Pons (tissue), 1 donor: ENCODE results near the gene STRN.
"Not testable (repeated sequence)": the region's sequence is repeated elsewhere in the genome, so short reads cannot be mapped to it uniquely, and the experiment has no call there.

Source experiments
- DNase-seq: peaks from one replicate; pipeline ENCODE4 v3.0.0-alpha.2; 2016; ENCODE audit warnings: low spot score

The STRN gene

GRCh38 chr2:36839976-36840617, 126.2 kb downstream of the STRN start:
- DNase-seq, result no peak

DNA sequence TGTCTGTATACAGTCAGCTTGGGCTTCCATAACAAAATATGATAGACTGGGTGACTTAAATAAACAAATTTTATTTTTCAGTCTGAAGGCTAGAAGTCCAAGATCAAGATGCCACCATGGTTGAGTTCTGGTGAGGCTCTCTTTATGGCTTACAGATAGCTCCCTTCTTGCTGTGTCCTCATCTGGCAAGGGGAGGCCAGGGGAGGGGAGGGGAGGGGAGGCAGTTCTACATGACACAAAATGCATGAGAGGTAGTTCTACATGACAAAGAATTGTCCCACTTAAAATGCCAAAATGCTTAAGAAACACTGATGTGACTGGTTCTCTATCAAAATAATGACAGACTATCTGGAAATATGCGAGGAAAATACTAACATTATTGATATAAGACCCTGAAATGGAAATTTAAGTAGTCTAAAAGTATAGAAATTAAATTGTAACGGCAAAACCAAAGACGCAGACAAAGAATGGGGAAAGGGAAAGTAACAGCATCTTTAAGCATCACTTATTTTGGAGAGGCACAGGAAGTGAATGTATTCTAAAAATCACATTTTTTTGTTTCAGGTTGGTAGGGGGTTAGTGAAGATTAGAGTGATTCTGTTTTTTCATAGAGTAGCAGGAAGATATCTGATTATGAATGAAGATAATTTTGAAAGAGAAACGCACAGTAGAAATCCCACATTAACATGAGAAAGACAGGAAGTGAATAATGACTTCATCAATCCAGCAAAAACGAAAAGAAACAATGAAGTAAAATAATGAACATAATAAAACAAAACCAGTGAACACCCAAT, 131.4 kb downstream of the STRN start:
- no peak for DNase-seq

DNA sequence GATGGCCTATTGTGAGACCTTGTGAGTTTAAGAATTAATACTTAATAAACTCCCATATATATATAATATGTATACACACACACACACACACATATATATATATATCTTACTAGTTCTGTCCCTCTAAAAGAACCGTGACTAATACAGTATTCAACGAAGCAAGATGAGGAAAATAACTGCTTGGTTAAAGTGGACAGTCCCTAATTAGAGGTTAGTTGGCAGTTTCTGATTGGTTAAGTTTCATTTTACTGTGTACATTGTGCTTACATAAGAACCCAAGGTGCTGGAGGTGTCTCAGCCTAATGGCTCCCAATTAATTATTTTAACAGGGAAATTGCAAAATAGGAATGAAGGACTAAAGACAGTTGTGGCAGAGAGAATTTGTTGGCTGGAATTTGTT, 132.1 kb downstream of the STRN start:
- no peak for DNase-seq

- DNase-seq, result no peak
Observed at GRCh38 chr2:36831185-36831584, 135.2 kb downstream of the STRN start.

- not testable (repeated sequence) for DNase-seq
Observed at GRCh38 chr2:36824683-36825082, 141.7 kb downstream of the STRN start.

DNA sequence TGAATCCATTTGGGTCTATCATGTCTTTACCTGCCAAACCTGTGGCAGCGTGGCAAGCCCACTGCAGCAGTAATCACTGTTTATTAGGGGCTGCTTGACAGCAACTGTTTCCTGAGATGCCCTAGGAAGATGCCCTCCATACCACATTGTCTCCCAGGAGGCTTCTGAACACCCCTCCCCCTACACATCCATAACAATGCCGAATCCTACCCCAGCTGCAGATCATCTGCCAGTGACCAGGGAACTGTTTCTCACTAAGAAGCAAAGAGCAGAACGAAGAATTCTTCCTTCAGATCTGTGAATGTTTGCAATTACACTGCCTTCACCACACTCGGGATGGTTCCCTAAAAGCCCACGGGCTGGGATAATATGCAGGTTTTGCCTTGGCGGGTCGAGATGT, 142.1 kb downstream of the STRN start:
- DNase-seq, result no peak

- no peak for DNase-seq
Observed at GRCh38 chr2:36823862-36824261, 142.5 kb downstream of the STRN start.

DNA sequence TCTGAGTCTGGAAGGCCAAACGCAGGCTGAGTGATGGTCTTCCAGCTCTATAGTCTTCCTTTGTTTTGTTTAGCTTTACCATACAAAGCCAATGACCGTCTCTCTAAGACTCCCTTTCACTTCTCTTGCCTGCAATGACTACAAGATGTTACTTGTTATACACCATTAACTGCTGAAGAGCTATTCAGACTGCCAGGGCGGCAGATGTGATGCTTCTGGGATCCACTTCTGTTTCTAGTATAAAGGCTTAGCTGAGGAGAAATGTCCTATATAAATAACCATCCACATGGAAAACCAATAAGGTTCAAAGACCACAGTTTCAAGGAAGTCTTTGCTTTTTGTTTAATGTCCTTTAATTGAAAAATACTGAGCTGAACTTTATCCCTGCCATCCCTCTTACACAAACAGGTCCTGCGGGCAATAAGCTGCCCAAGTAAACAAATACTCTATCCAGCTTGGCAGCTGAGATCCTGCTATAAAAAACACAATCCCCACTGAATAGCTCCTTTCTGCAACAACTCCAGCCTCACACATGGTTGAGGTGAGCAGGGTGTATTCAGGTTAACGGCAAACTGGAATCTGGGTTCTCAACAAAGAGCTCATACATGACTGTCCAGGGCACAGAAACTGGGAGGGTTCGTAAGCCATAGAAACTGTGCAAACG, 145.3 kb downstream of the STRN start:
- DNase-seq, result no peak

GRCh38 chr2:36819095-36819711, 147.1 kb downstream of the STRN start:
- no peak for DNase-seq

DNA sequence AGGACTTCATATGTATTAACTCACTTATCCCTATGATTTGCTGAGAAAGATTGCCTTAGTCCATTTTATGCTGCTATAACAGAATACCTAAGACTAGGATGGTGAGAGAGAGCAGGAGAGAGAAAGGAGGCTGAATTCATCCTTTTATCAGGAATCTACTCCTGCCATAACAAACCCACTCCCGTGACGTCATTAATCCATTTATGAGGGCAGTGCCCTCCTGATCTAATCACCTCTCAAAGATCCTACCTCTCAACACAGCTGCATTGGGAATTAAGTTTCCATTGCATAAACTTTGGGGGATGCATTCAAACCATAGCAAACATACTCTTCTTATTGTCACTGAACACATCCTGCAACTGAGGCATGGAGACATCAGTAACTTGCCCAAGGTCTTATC, 147.8 kb downstream of the STRN start:
- DNase-seq, result no peak

DNA sequence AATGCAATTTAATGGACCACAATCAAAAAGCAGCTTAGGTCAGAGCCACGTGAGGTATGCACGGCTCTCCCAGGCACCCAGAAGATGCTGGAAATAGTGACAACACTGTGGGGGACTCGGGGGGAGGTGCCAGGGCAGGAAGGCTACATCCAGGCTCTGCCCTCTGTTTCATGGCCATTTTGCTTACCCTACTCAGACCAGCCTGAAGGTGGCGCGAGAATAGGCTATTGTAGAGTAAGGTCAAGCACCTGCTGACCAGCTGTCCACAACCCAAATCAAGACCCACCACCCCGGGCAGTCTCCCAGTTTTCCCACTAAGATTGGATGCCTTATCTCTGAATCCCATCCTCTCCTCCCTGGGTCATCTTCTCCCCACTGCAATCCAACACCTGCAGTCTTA, 154.1 kb downstream of the STRN start:
- DNase-seq, result no peak

GRCh38 chr2:36811071-36811470, 155.3 kb downstream of the STRN start:
- DNase-seq, result no peak

GRCh38 chr2:36809069-36809445, 157.3 kb downstream of the STRN start:
- DNase-seq, result no peak

DNA sequence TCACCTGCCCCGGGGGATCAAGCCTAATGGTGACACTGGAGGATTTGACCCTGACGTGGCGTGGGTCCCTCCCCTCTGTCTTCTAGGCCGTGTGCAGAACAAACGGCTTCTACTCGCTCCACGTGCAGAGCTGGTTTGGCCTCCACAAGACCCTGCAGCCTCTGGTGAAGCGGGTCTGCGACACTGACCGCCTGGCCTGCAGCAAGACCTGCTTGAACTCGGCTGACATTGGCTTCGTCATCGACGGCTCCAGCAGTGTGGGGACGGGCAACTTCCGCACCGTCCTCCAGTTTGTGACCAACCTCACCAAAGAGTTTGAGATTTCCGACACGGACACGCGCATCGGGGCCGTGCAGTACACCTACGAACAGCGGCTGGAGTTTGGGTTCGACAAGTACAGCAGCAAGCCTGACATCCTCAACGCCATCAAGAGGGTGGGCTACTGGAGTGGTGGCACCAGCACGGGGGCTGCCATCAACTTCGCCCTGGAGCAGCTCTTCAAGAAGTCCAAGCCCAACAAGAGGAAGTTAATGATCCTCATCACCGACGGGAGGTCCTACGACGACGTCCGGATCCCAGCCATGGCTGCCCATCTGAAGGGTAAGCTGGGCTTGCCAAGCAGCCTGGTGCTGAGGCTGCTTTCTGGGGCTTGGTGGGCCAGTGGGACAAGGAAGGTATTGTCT, 157.8 kb downstream of the STRN start:
- no peak for DNase-seq

DNA sequence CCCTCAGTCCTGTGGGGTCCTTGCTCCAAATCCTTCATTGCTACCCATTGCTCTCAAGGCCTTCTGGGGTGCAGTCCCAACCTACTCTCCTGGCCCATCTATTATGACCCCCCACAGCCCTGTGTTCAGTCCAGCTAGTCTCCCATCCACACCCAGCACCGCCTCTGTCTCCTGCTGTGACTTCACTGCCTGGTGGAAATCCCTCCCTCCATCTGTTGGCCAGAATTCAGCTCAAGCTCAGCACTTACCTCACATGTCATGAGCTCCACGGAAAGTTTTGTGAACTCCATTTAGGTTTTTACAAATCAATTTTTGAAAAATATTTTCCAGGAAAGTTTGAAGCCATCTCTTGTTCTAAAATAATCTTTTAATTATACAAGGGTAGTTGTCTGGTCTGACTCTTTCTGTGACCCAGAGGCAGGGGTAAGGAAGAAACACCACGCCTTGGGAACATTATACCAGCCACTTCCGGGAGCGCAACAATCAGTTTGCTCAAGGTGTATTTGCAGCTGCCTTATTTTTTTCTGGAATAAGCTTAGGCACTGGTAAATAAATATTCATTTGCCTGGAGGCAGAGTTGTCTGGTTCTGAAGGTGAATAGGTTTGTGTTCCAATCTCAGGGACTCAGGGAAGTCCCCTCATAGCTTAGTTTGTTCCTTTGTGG, 159.0 kb downstream of the STRN start:
- DNase-seq, result no peak

GRCh38 chr2:36805635-36806224, 160.6 kb downstream of the STRN start:
- no peak for DNase-seq

DNA sequence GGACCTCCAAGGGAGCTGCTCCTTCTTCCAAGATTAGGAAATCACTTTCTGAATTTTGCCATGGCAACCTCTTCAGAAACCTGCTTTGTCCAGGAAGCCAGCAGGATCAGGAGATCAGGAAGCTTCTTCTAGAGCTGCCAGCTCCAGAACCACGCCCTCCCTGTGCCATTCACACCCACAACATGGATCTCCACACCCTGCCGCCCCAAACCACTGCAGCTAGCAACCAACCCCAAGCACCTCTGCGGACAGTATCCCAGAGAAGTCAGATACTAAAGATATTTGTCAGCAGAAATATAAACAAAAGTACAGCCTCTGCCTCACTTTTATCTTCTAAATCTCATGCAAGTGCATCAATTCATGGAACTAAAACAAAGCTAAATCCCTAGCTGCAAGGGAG, 163.4 kb downstream of the STRN start:
- no peak for DNase-seq

DNA sequence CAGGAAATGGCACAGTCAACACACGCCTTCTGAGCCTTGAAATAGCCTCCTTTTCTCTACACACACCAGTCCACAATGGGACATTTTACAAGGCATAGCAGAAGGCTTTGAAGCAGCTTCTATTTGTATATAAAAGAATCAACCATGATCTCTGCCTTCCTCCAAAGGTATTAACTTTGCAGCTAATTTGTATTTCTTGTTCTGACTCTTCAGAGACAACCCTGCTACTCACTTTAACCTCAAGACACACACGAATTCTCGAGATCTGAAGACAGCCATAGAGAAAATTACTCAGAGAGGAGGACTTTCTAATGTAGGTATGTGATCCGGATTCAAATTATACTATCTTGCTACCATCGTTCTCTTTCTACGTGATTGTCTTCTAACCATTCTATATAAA, 165.2 kb downstream of the STRN start:
- DNase-seq, result no peak

DNA sequence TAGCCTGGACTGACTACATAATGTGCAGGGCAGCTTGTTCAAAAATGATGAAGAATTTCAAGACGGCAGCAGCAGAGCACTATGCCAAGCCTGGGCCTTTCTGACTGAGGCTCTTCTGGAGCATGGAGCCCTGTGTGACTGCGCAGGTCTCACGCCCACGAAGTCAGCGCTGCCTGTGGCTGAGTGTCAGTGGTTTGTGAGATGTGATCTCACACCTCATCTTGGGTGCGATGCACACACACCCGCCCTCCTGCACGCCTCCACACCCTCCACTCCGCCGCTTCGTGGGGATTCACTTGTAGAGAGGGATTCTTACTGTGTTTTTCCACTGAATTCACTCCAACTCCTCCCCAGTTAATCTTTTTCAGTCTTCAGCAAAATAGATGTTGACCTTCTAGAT, 166.0 kb downstream of the STRN start:
- no peak for DNase-seq

GRCh38 chr2:36798724-36799123, 167.6 kb downstream of the STRN start:
- DNase-seq, result no peak

DNA sequence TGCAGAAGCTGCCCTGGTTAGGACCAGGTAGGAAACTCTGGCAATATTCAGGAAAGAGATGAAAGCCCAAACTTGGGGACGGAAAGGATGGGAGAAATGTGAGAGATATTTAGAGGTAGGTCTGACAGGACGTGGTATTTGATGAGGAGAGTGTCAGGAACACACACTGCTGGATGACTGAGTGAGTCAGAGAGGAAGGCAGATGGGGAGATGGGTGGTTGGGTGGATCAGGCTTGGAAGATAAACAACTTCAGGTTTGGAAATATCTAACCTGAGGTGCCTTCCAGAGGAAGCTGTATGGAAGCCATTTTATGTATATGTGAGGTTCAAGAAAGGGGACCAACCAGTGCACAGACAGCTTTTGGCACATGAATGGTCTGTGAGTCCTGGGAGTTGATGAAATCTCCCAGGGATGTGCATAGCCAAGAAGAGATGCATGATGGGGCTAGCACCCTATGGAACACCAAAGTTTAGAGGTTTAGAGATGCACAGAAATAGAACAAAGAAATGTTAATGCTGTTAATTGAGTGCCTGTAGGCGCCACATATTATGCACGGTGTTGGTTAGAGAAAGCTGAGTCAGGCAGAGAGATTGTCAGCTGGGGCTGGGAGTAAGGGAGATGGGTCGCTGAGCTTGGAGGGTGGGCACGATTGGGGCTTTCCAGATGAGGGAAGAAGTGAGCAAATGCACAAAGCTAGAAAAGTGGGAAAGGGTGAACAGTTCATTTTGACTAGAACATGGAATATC, 168.8 kb downstream of the STRN start:
- DNase-seq, result no peak
